HCT116 (cell line): ENCODE data around the gene NDOR1.

Source experiments
- CTCF ChIP-seq, 3 experiments: fragments of 200-600 bp in 1 of 3; sonication (generic) in 1 of 3; IDR thresholded peaks in 2 of 3; conservative IDR thresholded peaks in 1 of 3; 2 replicates each; pipeline ENCODE4 v1.5.1; 2012 to 2017; ENCODE audit warnings: low read depth in 2 of 3, low read length in 2 of 3, antibody characterized with exemption in 1 of 3, borderline replicate concordance in 1 of 3, control low read depth in 1 of 3, mild to moderate bottlenecking in 1 of 3, mixed read lengths in 1 of 3, mixed run types in 1 of 3, moderate library complexity in 1 of 3; ENCODE audit not compliant: insufficient read depth in 1 of 3
- EZH2 ChIP-seq: fragments of 200-600 bp; sonication (generic); IDR thresholded peaks from 2 replicates; pipeline ENCODE4 v1.6.1; 2017; ENCODE audit warnings: antibody characterized with exemption, mixed run types
- EZH2phosphoT487 ChIP-seq: fragments of 200-600 bp; IDR thresholded peaks from 2 replicates; pipeline ENCODE4 v1.6.1; 2018; ENCODE audit warnings: antibody characterized with exemption, borderline replicate concordance
- FOSL1 ChIP-seq: IDR thresholded peaks from 2 replicates; pipeline ENCODE4 v1.6.1; 2012; ENCODE audit warnings: low read depth
- JUND ChIP-seq: IDR thresholded peaks from 2 replicates; pipeline ENCODE4 v1.6.1; 2012
- MAX ChIP-seq: IDR thresholded peaks from 2 replicates; pipeline ENCODE4 v1.6.1; 2012
- POLR2A ChIP-seq: IDR thresholded peaks from 2 replicates; pipeline ENCODE4 v1.7.0; 2011; ENCODE audit warnings: borderline replicate concordance; ENCODE audit not compliant: insufficient read depth, insufficient read length; ENCODE audit errors: extremely low read depth
- POLR2AphosphoS5 ChIP-seq: IDR thresholded peaks from 2 replicates; pipeline ENCODE4 v1.6.1; 2011; ENCODE audit warnings: mild to moderate bottlenecking, low read depth, low read length, moderate library complexity
- SIN3A ChIP-seq: IDR thresholded peaks from 2 replicates; pipeline ENCODE4 v1.6.1; 2012; ENCODE audit warnings: low read depth
- SP1 ChIP-seq: IDR thresholded peaks from 2 replicates; pipeline ENCODE4 v1.6.1; 2012; ENCODE audit warnings: low read depth
- YY1 ChIP-seq: IDR thresholded peaks from 2 replicates; pipeline ENCODE4 v1.6.1; 2011; ENCODE audit warnings: low read length, low read depth, moderate library complexity, mild to moderate bottlenecking; ENCODE audit not compliant: insufficient replicate concordance; ENCODE audit errors: extremely low read depth
- ZFX ChIP-seq: fragments of 450-650 bp; IDR thresholded peaks from 2 replicates; pipeline ENCODE4 v1.6.1; 2017
- TF ChIP-seq, protein P1 (sequence below): IDR thresholded peaks from 2 replicates; pipeline ENCODE4 v1.6.1; 2012

DNA sequence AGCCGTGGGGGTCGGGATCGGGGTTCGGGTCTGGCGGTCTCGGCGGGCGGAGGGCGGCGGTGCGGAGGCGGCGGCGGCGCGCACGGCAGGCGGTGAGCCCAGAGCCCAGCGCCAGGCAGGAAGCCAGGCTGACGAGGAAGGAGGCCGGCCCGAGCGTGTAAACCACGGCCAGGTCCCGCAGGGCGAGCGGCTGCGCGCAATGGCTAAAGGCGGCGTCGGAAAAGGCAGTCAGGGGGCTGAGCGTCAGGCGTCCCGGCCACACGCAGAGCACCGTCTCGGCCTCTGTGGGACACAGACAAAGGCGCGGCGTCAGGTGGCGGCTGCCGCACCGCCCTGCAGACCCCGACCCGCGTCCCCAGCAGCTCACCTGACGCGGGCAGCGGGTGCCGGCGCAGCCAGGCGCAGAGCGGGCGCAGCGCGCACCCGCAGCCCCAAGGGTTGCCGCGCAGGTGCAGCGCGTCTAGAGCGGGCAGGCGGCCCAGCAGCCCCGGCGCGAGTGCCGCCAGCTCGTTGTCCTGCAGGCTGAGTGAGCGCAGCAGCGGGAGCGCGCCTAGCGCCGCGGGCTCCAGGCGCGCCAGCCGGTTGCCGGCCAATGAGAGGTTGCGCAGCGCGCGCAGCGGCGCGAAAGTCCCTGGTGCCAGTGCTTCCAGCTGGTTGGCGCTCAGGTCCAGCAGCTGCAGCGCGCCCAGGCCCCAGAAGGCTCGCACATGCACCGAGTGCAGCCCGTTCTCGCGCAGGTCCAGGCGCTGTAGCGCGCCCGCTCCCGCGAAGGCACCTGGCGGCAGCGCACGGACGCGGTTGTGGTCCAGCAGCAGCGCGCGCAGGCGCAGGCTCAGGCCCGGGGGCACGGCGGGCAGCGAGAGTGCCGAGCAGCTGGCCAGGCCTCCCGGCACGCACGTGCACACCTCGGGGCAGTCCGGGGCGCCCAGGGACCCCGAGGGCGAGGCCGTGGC is 36.3 kb upstream of the NDOR1 start:
- TF ChIP-seq CTCF (IDR thresholded peaks at IDR 0.05 in 2 of 3, conservative IDR thresholded peaks at IDR 0.05 in 1 of 3; ENCODE audit: borderline replicate concordance in 1 of 3, insufficient read depth in 1 of 3, low read depth in 2 of 3, low read length in 2 of 3) (no peak), EZH2phosphoT487 (no peak), ZFX (peak; percentile 58; the same call in 1 of the 2 replicates), EZH2 (no peak), POLR2A (no peak), POLR2AphosphoS5 (peak; percentile 71), JUND (no peak), FOSL1 (no peak), MAX (no peak), YY1 (no peak), SP1 (no peak), SIN3A (no peak)
- TF ChIP-seq, protein P1, sequence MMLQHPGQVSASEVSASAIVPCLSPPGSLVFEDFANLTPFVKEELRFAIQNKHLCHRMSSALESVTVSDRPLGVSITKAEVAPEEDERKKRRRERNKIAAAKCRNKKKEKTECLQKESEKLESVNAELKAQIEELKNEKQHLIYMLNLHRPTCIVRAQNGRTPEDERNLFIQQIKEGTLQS, result no peak
